Nephron (organoid): ENCODE data around the gene CD2AP.

Source experiments
- H3K27ac Mint-ChIP-seq, 3 experiments: 2 replicates each; pipeline ENCODE4 v1.8.0; 2020; ENCODE audit warnings: mixed read lengths in 3 of 3, mild to moderate bottlenecking in 2 of 3, moderate library complexity in 1 of 3
- H3K27me3 Mint-ChIP-seq: 2 replicates; pipeline ENCODE4 v1.8.0; 2021; ENCODE audit warnings: low read depth, mild to moderate bottlenecking, moderate library complexity, mixed read lengths
- H3K36me3 Mint-ChIP-seq: 2 replicates; pipeline ENCODE4 v1.8.0; 2020; ENCODE audit warnings: low read depth, mixed read lengths
- H3K4me1 Mint-ChIP-seq: 2 replicates; pipeline ENCODE4 v1.8.0; 2020; ENCODE audit warnings: mixed read lengths
- H3K4me3 Mint-ChIP-seq, 3 experiments: 2 replicates each; pipeline ENCODE4 v1.8.0; 2020; ENCODE audit warnings: mild to moderate bottlenecking in 3 of 3, mixed read lengths in 3 of 3, moderate library complexity in 2 of 3
- H3K9me3 Mint-ChIP-seq: 2 replicates; pipeline ENCODE4 v1.8.0; 2020; ENCODE audit warnings: mixed read lengths
- TF ChIP-seq, protein P1 (sequence below), 3 experiments: fragments of 200-600 bp; sonication (generic); IDR thresholded peaks; one replicate each; pipeline ENCODE4 v1.5.0; 2021; ENCODE audit warnings: antibody characterized with exemption in 3 of 3; ENCODE audit not compliant: unreplicated experiment in 3 of 3

CD2AP gene

DNA sequence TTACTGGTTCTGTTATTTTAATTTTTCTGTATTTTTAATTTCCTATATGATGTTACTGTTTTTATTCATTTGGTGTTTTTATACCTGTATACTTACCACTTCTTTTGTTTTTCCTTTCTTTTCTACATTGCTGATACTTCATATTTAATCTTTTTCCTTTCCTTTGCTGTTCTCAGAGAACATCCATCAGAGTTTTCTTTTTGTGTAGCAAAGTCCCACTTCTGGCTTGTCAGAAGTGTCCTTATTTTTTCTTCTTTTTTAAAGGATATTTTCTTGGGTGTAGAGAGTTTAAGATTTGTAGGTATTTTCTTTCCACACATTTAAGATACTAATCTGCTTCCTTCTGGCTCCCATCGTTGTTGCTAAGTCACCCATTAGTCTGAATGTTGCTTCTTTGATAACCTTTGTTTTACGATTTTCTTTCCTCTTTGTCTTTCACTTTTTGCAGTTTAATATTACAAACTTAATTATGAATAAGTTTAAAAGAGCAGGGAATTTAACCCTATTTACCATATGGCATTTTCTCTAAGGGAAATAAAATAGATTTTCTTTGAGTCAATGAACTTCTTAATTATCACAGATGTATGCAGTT lies 18.5 kb downstream of the CD2AP start:
- peaks cover 9% of the 10 kb centered on the region for H3K9me3 Mint-ChIP-seq
- H3K27me3 Mint-ChIP-seq: no peaks in the 10 kb centered on the region
- TF ChIP-seq, protein P1, sequence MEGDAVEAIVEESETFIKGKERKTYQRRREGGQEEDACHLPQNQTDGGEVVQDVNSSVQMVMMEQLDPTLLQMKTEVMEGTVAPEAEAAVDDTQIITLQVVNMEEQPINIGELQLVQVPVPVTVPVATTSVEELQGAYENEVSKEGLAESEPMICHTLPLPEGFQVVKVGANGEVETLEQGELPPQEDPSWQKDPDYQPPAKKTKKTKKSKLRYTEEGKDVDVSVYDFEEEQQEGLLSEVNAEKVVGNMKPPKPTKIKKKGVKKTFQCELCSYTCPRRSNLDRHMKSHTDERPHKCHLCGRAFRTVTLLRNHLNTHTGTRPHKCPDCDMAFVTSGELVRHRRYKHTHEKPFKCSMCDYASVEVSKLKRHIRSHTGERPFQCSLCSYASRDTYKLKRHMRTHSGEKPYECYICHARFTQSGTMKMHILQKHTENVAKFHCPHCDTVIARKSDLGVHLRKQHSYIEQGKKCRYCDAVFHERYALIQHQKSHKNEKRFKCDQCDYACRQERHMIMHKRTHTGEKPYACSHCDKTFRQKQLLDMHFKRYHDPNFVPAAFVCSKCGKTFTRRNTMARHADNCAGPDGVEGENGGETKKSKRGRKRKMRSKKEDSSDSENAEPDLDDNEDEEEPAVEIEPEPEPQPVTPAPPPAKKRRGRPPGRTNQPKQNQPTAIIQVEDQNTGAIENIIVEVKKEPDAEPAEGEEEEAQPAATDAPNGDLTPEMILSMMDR (IDR thresholded peaks at IDR 0.05; ENCODE audit: unreplicated experiment in 3 of 3): no peak
- H3K4me1 Mint-ChIP-seq: peaks cover 4% of the 10 kb centered on the region
- no peak overlapping the region for H3K27ac Mint-ChIP-seq
- no peak overlapping the region for H3K4me3 Mint-ChIP-seq
- peaks cover 59% of the 10 kb centered on the region for H3K36me3 Mint-ChIP-seq

DNA sequence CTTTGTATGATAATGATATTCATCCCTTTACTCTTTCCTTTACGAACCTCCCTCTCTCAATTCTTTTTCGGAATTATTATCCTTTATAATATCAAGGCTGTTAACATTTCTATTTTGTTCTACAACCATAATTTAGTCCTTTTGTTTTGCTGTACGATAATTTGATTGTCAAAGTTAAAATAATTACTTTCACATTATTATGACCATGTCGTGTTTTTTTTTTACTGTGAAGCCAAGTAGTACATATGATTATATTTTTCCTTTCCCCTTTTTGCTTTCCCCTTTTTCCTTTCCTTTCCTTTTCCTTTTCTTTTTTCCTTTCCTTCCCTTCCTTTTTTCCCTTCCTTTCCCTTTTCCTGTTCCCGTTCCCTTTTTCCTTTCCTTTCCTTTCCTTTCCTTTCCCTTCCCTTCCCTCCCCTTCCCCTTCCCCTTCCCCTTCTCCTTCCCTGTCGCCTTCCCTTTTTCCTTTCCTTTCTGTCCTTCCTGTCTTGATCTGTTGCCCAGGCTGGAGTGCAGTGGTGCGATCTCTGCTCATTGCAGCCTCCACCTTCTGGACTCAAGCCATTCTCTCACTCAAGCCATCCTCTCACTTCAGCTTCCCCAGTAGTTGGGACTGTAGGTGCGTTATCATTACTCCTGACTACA lies 19.5 kb downstream of the CD2AP start:
- Mint-ChIP-seq H3K4me3 (no peak overlapping the region), H3K27ac (no peak overlapping the region), H3K9me3 (peaks cover 9% of the 10 kb centered on the region), H3K36me3 (peaks cover 66% of the 10 kb centered on the region), H3K4me1 (peaks cover 10% of the 10 kb centered on the region), H3K27me3 (no peaks in the 10 kb centered on the region)
- TF ChIP-seq, protein P1 (IDR thresholded peaks at IDR 0.05; ENCODE audit: unreplicated experiment in 3 of 3): no peak

DNA sequence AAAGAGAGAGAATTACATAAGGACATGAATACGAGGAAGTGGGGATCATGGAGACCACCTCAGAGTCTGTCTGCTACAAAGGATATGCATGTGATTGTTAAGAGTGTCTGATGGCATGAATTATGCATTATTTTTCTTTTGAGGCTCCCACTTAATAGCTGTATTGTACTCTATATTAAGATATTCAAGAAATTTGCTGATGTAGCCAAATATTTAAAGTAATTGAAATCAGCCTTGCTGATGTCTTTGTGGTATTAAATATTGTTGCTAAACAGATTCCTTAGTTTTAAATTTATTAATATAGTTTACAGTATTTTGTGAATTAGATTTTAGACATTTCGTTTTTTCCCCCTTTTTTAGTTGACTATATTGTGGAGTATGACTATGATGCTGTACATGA lies 25.3 kb downstream of the CD2AP start:
- H3K27me3 Mint-ChIP-seq: no peaks in the 10 kb centered on the region
- peak overlapping the region in 2 of 3 experiments; percentile 37 to 62 for H3K27ac Mint-ChIP-seq
- TF ChIP-seq, protein P1 (IDR thresholded peaks at IDR 0.05; ENCODE audit: unreplicated experiment in 3 of 3): no peak
- H3K4me3 Mint-ChIP-seq: no peak overlapping the region
- H3K4me1 Mint-ChIP-seq: peaks cover 6% of the 10 kb centered on the region
- peaks cover 66% of the 10 kb centered on the region for H3K36me3 Mint-ChIP-seq
- peaks cover 21% of the 10 kb centered on the region for H3K9me3 Mint-ChIP-seq

DNA sequence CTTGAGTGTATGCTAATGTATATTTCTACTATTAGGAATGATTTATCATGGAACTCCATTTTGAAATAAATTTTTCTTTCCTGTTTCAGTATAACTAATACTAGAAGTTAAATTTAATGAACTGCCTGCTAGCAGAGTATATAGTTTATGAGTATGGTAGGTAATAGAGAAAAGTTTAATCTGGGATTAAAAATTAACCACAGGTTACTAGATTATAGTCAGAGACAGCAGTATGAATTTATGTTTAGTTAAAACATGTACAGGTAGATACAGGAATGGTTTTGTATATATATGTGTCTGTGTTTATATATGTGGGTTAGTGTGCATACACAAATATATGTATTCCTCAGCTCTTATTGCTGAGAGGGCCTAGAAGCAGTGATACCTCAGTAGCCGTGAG lies 32.3 kb downstream of the CD2AP start:
- TF ChIP-seq, protein P1 (IDR thresholded peaks at IDR 0.05; ENCODE audit: unreplicated experiment in 3 of 3): no peak
- peaks cover 47% of the 10 kb centered on the region for H3K9me3 Mint-ChIP-seq
- no peak overlapping the region for H3K27ac Mint-ChIP-seq
- H3K4me1 Mint-ChIP-seq: no peaks in the 10 kb centered on the region
- no peak overlapping the region for H3K4me3 Mint-ChIP-seq
- H3K27me3 Mint-ChIP-seq: no peaks in the 10 kb centered on the region
- peaks cover 84% of the 10 kb centered on the region for H3K36me3 Mint-ChIP-seq

DNA sequence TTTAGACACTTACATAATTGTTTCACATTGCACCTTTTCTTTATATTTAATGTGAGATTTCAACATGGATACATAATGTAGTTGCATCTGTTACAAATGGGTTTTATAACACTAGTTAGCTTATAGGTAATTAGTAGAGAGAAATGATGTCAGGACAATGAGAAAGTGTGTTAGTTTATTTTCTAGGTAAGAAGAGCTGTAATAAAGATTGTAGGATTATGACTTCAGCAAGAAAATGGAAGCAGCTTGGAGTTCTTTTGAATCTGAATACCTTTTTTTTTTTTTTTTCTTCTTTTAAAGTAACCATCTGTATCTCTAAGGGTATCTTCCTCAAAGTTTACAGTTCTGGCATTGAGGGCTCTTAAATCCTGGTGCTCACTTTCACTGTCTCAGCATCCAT lies 35.3 kb downstream of the CD2AP start:
- no peaks in the 10 kb centered on the region for H3K4me1 Mint-ChIP-seq
- H3K9me3 Mint-ChIP-seq: peaks cover 34% of the 10 kb centered on the region
- peaks cover 95% of the 10 kb centered on the region for H3K36me3 Mint-ChIP-seq
- TF ChIP-seq, protein P1 (IDR thresholded peaks at IDR 0.05; ENCODE audit: unreplicated experiment in 3 of 3): no peak
- no peak overlapping the region for H3K4me3 Mint-ChIP-seq
- no peaks in the 10 kb centered on the region for H3K27me3 Mint-ChIP-seq
- no peak overlapping the region for H3K27ac Mint-ChIP-seq

DNA sequence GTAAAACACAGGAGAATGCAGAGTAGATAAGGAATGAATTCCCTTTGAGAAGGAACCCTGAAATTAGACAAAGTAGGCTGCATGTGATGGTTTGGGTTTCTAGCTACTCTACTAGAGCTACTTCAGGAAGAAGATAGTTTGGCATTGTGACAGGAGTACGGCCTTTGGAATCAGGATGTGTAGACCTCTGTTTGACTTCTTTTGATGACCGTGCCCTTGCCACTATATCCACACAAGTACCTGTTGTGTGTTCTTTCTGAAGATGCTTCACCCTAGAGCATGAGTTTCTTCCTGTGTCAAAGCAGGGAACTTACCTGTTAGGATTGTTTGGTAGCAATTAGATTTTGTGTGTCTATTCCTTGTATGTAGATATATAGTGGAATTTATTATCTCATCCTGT lies 41.7 kb downstream of the CD2AP start:
- Mint-ChIP-seq H3K4me3 (no peak overlapping the region), H3K9me3 (peaks cover 3% of the 10 kb centered on the region), H3K36me3 (peaks cover 34% of the 10 kb centered on the region), H3K27ac (no peak overlapping the region), H3K27me3 (no peaks in the 10 kb centered on the region), H3K4me1 (peaks cover under 1% of the 10 kb centered on the region)
- TF ChIP-seq, protein P1 (IDR thresholded peaks at IDR 0.05; ENCODE audit: unreplicated experiment in 3 of 3): no peak
